Erythroblast (primary cell): Measurements from ENCODE around the gene TRIM46.

Experiments used
- GATA1 ChIP-seq: IDR thresholded peaks from 2 replicates; pipeline ENCODE4 v1.6.1; 2011; ENCODE audit warnings: low read depth, mild to moderate bottlenecking, control low read depth, low read length, moderate library complexity
- POLR2A ChIP-seq: IDR thresholded peaks from 2 replicates; pipeline ENCODE4 v1.6.1; 2011; ENCODE audit warnings: mild to moderate bottlenecking, low read length

- TF ChIP-seq POLR2A = no peak
- TF ChIP-seq GATA1 = no peak
These were observed 28.5 kb downstream of the TRIM46 start for GRCh38 chr1:155202198-155202597.
